ENCODE results near the gene FBN1. TPM values are rescaled to one million over a fixed set of nuclear protein-coding genes. Genes with fewer than 3 reads are reported as not detected.

Gene FBN1
- total RNA-seq, 1 experiment from 2014 or later, result 5.2 TPM

DNA sequence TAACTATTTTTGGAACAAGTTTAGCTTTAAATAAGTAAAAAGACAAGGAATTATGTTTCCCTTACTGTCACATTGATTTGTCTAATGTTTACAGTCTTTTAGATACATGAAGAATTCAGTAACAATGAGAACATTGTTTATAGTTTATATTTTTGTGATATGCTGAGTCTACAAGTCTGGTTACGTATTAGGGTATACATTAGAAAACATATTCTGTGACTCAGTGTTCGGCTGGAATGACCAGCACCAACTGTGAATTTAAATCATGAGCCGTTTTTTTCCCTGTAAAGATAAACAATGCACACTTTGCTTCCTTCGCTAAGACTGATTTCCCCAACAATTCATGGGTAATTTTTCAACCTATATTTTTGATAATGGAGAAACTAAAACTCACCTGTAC, 182.8 kb downstream of the FBN1 start (continued):
- TF ChIP-seq, protein P1, sequence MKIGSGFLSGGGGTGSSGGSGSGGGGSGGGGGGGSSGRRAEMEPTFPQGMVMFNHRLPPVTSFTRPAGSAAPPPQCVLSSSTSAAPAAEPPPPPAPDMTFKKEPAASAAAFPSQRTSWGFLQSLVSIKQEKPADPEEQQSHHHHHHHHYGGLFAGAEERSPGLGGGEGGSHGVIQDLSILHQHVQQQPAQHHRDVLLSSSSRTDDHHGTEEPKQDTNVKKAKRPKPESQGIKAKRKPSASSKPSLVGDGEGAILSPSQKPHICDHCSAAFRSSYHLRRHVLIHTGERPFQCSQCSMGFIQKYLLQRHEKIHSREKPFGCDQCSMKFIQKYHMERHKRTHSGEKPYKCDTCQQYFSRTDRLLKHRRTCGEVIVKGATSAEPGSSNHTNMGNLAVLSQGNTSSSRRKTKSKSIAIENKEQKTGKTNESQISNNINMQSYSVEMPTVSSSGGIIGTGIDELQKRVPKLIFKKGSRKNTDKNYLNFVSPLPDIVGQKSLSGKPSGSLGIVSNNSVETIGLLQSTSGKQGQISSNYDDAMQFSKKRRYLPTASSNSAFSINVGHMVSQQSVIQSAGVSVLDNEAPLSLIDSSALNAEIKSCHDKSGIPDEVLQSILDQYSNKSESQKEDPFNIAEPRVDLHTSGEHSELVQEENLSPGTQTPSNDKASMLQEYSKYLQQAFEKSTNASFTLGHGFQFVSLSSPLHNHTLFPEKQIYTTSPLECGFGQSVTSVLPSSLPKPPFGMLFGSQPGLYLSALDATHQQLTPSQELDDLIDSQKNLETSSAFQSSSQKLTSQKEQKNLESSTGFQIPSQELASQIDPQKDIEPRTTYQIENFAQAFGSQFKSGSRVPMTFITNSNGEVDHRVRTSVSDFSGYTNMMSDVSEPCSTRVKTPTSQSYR (CRISPR knock-in tag; IDR thresholded peaks at IDR 0.05), result no peak
- TF ChIP-seq, protein P2, sequence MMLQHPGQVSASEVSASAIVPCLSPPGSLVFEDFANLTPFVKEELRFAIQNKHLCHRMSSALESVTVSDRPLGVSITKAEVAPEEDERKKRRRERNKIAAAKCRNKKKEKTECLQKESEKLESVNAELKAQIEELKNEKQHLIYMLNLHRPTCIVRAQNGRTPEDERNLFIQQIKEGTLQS (CRISPR knock-in tag; conservative IDR thresholded peaks at IDR 0.05), result no peak
- TF ChIP-seq, protein P3, sequence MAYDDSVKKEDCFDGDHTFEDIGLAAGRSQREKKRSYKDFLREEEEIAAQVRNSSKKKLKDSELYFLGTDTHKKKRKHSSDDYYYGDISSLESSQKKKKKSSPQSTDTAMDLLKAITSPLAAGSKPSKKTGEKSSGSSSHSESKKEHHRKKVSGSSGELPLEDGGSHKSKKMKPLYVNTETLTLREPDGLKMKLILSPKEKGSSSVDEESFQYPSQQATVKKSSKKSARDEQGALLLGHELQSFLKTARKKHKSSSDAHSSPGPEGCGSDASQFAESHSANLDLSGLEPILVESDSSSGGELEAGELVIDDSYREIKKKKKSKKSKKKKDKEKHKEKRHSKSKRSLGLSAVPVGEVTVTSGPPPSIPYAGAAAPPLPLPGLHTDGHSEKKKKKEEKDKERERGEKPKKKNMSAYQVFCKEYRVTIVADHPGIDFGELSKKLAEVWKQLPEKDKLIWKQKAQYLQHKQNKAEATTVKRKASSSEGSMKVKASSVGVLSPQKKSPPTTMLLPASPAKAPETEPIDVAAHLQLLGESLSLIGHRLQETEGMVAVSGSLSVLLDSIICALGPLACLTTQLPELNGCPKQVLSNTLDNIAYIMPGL (CRISPR knock-in tag; IDR thresholded peaks at IDR 0.05), result no peak
- TF ChIP-seq ZNF396 (CRISPR knock-in tag; IDR thresholded peaks at IDR 0.05; ENCODE audit: borderline replicate concordance), result no peak
- TF ChIP-seq, protein P4, sequence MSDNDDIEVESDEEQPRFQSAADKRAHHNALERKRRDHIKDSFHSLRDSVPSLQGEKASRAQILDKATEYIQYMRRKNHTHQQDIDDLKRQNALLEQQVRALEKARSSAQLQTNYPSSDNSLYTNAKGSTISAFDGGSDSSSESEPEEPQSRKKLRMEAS (CRISPR knock-in tag; IDR thresholded peaks at IDR 0.05), result no peak
- TF ChIP-seq ZNF263 (CRISPR knock-in tag; IDR thresholded peaks at IDR 0.05; ENCODE audit: low read depth), result no peak
- TF ChIP-seq, protein P5, sequence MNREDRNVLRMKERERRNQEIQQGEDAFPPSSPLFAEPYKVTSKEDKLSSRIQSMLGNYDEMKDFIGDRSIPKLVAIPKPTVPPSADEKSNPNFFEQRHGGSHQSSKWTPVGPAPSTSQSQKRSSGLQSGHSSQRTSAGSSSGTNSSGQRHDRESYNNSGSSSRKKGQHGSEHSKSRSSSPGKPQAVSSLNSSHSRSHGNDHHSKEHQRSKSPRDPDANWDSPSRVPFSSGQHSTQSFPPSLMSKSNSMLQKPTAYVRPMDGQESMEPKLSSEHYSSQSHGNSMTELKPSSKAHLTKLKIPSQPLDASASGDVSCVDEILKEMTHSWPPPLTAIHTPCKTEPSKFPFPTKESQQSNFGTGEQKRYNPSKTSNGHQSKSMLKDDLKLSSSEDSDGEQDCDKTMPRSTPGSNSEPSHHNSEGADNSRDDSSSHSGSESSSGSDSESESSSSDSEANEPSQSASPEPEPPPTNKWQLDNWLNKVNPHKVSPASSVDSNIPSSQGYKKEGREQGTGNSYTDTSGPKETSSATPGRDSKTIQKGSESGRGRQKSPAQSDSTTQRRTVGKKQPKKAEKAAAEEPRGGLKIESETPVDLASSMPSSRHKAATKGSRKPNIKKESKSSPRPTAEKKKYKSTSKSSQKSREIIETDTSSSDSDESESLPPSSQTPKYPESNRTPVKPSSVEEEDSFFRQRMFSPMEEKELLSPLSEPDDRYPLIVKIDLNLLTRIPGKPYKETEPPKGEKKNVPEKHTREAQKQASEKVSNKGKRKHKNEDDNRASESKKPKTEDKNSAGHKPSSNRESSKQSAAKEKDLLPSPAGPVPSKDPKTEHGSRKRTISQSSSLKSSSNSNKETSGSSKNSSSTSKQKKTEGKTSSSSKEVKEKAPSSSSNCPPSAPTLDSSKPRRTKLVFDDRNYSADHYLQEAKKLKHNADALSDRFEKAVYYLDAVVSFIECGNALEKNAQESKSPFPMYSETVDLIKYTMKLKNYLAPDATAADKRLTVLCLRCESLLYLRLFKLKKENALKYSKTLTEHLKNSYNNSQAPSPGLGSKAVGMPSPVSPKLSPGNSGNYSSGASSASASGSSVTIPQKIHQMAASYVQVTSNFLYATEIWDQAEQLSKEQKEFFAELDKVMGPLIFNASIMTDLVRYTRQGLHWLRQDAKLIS (CRISPR knock-in tag; IDR thresholded peaks at IDR 0.05; ENCODE audit: borderline replicate concordance), result no peak
- no peak for TF ChIP-seq NFATC4 (CRISPR knock-in tag; IDR thresholded peaks at IDR 0.05)

DNA sequence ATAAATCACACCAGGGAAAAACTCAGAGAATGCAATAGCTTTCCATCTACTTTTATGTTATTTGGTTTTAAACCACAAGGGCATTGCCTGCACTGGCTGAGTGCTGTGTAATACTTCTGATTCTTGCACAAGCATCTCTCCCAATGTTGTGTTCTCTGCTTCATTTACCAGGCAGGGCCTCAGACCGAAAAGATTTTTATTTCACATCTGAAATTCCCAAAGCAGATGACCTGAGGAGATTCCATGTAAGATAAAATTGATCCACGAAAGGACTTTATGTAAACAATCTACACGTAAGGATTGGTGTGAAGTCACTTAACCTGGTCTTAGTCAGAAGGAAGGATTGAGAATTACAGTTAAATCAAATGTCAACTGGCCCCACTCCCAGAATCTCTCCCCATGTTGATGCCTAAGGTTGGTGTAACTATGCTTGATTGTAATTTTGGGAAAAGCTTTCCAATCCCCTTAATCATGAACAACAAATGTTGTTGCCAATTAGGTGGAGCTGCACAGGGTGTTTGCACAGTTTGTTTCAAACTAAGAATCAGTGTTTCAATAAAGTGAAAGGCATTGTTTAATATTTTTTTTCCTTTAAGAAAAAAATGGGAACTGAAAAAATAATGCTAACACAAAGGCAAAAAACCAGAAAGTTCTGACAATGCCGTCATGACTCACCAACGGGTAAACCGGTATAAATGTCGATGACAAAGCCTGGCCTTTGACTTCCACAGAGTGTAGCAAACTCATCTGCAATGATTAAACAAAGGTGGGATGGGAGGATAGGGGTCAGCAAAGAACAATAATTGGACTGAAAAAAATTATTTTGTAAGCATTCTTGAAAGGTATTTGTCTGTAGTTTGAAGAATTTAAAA, 185.7 kb downstream of the FBN1 start:
- Mint-ChIP-seq H3K27me3 (ENCODE audit: low read depth) (no peaks in the 10 kb centered on the region), H3K9me3 (no peaks in the 10 kb centered on the region), H3K4me1 (no peaks in the 10 kb centered on the region), H3K36me3 (no peaks in the 10 kb centered on the region), H3K27ac (no peak overlapping the region), H3K4me3 (no peak overlapping the region)
- ChIA-PET CTCF (no interaction called here), POLR2A (no interaction called here)
- TF ChIP-seq ETV6 (CRISPR knock-in tag; IDR thresholded peaks at IDR 0.05) (no peak), EMX1 (CRISPR knock-in tag; IDR thresholded peaks at IDR 0.05) (no peak), CBFB (CRISPR knock-in tag; IDR thresholded peaks at IDR 0.05; ENCODE audit: low read depth) (no peak)
- TF ChIP-seq, protein P6, sequence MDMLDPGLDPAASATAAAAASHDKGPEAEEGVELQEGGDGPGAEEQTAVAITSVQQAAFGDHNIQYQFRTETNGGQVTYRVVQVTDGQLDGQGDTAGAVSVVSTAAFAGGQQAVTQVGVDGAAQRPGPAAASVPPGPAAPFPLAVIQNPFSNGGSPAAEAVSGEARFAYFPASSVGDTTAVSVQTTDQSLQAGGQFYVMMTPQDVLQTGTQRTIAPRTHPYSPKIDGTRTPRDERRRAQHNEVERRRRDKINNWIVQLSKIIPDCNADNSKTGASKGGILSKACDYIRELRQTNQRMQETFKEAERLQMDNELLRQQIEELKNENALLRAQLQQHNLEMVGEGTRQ (CRISPR knock-in tag; IDR thresholded peaks at IDR 0.05), result no peak
- TF ChIP-seq, protein P4 (CRISPR knock-in tag; IDR thresholded peaks at IDR 0.05), result no peak
- ATAC-seq, result no peak
- no peak for DNase-seq (ENCODE audit: low spot score)

Data from WTC11 (cell line).